Psoas muscle (tissue), 8 donors: ENCODE results near the gene C11orf71. TPM values are rescaled to one million over a fixed set of nuclear protein-coding genes. Genes with fewer than 3 reads are reported as not detected.

Experiments
- ATAC-seq, 4 donors: fragments of 200-7000 bp; cut with Tn5 transposase; one replicate each; pipeline ENCODE4 v1.9.1; 2020; ENCODE audit warnings: moderate library complexity in 3 of 4, mild to moderate bottlenecking in 2 of 4
- DNase-seq, 2 donors: peaks; one replicate each; pipeline ENCODE4 v3.0.0-alpha.2; 2020
- H3K27ac ChIP-seq: fragments of 200-600 bp; one replicate; pipeline ENCODE4 v1.8.0; 2022
- H3K27me3 ChIP-seq, 3 donors: fragments of 200-600 bp in 1 of 3; one replicate each; pipeline versions ENCODE4 v1.6.1 to v1.8.0; 2013 to 2022; ENCODE audit warnings: low read length in 2 of 3, mild to moderate bottlenecking in 2 of 3, moderate library complexity in 1 of 3; ENCODE audit not compliant: insufficient read depth in 3 of 3
- H3K36me3 ChIP-seq, 2 donors: fragments of 200-600 bp in 1 of 2; one replicate each; pipeline versions ENCODE4 v1.6.1 to v1.8.0; 2013 to 2022; ENCODE audit warnings: low read depth in 1 of 2, mild to moderate bottlenecking in 1 of 2, moderate library complexity in 1 of 2; ENCODE audit not compliant: insufficient read depth in 1 of 2
- H3K4me1 ChIP-seq: fragments of 200-600 bp; one replicate; pipeline ENCODE4 v1.8.0; 2022
- H3K4me3 ChIP-seq: fragments of 200-600 bp; one replicate; pipeline ENCODE4 v1.8.0; 2022; ENCODE audit warnings: mild to moderate bottlenecking
- H3K9me3 ChIP-seq: fragments of 200-600 bp; one replicate; pipeline ENCODE4 v1.8.0; 2022
- WGBS, 3 donors: extraction: QIAGEN DNeasy Blood & Tissue Kit; methylation state at CpG; one replicate each; pipeline versions ENCODE4 v1.1.6 to v1.1.7; 2013; 5-methylcytosine and 5-hydroxymethylcytosine counted together
- intact Hi-C, 2 donors: fragments of 100-400 bp; cut with DNase I; formaldehyde crosslinking; loops; one replicate each; pipeline versions ENCODE4 v1.11.0 to v1.14.2; 2022
- polyA plus RNA-seq, 3 donors: library from polyadenylated mRNA; stranded (reverse); fragments of 200-250 nt; gene quantifications; one replicate each; pipeline ENCODE4 v1.2.3, GENCODE V29; 2013
- total RNA-seq, 4 donors: library from RNA; stranded (reverse); fragmentation: NEBNext Ultra II Directional in 2 of 4; extraction: Animal tissue kit (Norgen Biotek cat#: 25700) in 2 of 4; gene quantifications; one replicate each; pipeline versions ENCODE4 v1.2.1 to v1.2.4, GENCODE V29; 2021 to 2023
- TF ChIP-seq, protein P1 (sequence below): fragments of 200-600 bp; IDR thresholded peaks from one replicate; pipeline ENCODE4 v1.8.0; 2022; ENCODE audit warnings: antibody characterized with exemption
- donor health status: healthy with polysubstance abuse.
- donor health status: DM: no; HTN: no; CAD: no; lungs with moderate emphysema.
- donor health status: Bipolar disorder and iron deficiency.
- donor health status: healthy.
- donor health status: DM: yes; HTN: yes; CAD: no.
- donor health status: DM: no; HTN: no; CAD: no.
- donor health status: DM: no; HTN: no; CAD: no.
- donor health status: DM: yes; HTN: yes; CAD: no.

Gene C11orf71
- total and polyA plus RNA-seq, 7 donors = 3.4 to 18.1 (median 10.7) TPM

DNA sequence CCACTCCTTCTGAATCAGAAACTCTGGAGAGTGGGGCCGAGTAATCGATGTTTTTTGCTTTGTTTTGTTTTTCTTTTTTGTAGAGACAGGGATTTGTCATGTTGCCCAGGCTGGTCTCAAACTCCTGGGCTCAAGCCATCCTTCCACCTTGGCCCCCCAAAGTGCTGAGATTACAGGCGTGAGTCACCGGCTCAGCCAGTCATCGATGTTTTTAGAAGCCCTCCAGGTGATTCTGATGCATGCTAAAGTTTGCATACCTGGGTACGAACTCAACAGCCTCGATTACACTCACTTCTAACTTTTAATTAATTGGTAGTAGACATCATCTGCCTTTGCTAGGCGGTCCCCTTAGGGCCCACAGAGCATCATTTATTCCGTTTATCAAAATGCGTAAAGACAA lies 50.3 kb downstream of the C11orf71 start:
- TF ChIP-seq, protein P1, sequence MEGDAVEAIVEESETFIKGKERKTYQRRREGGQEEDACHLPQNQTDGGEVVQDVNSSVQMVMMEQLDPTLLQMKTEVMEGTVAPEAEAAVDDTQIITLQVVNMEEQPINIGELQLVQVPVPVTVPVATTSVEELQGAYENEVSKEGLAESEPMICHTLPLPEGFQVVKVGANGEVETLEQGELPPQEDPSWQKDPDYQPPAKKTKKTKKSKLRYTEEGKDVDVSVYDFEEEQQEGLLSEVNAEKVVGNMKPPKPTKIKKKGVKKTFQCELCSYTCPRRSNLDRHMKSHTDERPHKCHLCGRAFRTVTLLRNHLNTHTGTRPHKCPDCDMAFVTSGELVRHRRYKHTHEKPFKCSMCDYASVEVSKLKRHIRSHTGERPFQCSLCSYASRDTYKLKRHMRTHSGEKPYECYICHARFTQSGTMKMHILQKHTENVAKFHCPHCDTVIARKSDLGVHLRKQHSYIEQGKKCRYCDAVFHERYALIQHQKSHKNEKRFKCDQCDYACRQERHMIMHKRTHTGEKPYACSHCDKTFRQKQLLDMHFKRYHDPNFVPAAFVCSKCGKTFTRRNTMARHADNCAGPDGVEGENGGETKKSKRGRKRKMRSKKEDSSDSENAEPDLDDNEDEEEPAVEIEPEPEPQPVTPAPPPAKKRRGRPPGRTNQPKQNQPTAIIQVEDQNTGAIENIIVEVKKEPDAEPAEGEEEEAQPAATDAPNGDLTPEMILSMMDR = no peak
- H3K36me3 ChIP-seq = no peaks in the 10 kb centered on the region
- intact Hi-C loops = no loop called here
- no peaks in the 10 kb centered on the region for H3K4me1 ChIP-seq
- H3K9me3 ChIP-seq = no peaks in the 10 kb centered on the region
- no peak overlapping the region for H3K27ac ChIP-seq
- 83 to 92% (median 88%) methylated on average over 10 of the region's 10 CpGs for WGBS, 3 donors
- H3K4me3 ChIP-seq = no peak overlapping the region
- no peaks in the 10 kb centered on the region for H3K27me3 ChIP-seq
- ATAC-seq = no peak
- DNase-seq = no peak

Other genes starting within 250 kb of the C11orf71 start
- 1,000 to 10,000 TPM in 1 of 4 donors, 100 to 1,000 TPM in 3; 165 to 2,602 (median 604) TPM for gene NNMT, start 104.1 kb downstream of the C11orf71 start, total RNA-seq
- 1,000 to 10,000 TPM in 2 of 3 donors, 100 to 1,000 TPM in 1; 649 to 3,089 (median 1,851) TPM for gene NNMT, start 104.1 kb downstream of the C11orf71 start, polyA plus RNA-seq
- gene RBM7, start 155 bp upstream of the C11orf71 start, total RNA-seq = 10 to 100 TPM in 3 of 4 donors, 1 to 10 TPM in 1; 9.1 to 24.1 (median 17.3) TPM
- gene RBM7, start 155 bp upstream of the C11orf71 start, polyA plus RNA-seq = 10 to 100 TPM; 13.7 to 21.7 (median 18.5) TPM
- 10 to 100 TPM; 44.1 to 77.4 (median 61.9) TPM for gene REXO2, start 39.0 kb upstream of the C11orf71 start, total RNA-seq
- gene REXO2, start 39.0 kb upstream of the C11orf71 start, polyA plus RNA-seq = 10 to 100 TPM; 57.4 to 67.8 (median 67.5) TPM
- under 1 TPM in 2 of 4 donors, not detected in 2; 0.24 to 0.39 TPM for gene NXPE1, start 159.4 kb upstream of the C11orf71 start, total RNA-seq
- gene NXPE1, start 159.4 kb upstream of the C11orf71 start, polyA plus RNA-seq = under 1 TPM in 2 of 3 donors, not detected in 1; 0.08 to 0.15 TPM
- gene NXPE4, start 195.3 kb upstream of the C11orf71 start, total RNA-seq = not detected
- not detected for gene NXPE4, start 195.3 kb upstream of the C11orf71 start, polyA plus RNA-seq